ENCODE results near the gene HCFC1.

HCFC1 gene

DNA sequence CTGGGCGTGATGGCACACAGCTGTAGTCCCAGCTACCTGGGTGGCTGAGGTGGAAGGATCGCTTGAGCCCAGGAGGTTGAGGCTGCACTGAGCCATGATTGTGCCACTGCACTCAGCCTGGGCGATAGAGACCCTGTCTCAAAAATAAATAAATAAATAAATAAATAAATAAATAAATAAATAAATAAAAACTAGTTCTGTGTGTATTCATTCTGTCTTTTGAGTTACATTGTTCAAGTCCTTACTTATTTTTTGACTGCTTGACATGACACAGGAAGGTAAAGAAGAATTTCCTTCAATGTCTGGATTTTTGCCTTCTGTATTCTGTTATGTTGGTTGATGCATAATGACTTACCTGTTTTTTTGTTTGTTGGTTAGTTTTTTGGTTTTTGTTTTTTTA, 34.6 kb downstream of the HCFC1 start:
- DNase-seq = no peak

DNA sequence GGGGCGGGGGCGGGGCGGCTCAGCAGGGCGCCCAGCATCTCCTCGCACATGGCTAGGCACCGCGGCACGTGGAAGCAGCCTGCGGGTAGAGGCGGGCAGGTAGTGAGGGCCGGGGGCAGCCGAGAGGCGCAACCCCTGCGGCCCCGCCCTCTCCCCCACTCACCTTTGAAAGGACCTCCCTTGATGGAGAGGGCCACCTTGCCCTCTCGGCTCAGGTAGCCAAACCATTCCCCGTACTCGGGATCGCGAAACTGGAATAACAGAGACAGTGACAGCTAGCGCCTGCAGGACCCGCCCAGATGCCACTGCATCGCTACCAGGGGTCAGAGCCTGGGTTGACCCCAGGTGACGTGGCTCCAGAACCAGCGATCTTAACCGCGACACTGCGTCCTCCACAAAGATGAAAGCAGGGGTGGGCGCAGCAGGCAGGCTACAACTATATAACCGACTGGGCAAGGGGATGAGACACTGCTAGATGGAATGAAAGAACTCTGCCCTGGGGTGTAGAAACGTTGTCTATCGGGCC, 36.2 kb downstream of the HCFC1 start:
- DNase-seq = no peak

DNA sequence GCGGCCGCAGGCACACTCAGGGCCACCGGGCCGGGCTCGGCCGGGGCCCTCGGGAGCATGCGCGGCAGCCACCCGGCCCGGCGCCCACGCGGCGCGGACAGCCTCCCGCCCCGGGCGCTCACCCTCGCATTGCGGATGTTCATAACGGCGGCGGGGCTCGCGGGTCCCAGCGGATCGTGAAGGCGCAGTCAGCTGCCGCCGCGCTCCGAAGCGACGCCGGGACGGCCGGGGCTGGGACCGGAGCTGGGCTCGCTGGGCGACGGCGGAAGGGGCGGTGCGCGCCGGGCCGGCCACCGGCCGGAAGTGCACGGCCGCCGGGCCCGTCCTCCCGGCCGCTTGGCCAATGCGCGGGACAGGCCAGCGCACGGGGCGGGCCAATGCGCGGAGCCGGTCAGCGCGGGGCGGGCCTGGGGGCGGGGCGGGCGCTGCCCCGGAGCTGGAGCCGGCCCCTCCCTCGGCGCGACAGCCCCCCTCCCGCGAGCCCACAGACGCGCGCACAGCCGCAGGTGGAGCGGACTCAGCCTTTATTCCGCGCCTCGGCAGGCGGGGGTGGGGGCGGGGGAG, 36.8 kb downstream of the HCFC1 start, which contains the start of gene NAA10:
Gene NAA10 (minus strand): TSS at position 276 of the 564 bp plus-strand sequence. CDS start 133 bp downstream, at position 143.
- DNase-seq = no peak

DNA sequence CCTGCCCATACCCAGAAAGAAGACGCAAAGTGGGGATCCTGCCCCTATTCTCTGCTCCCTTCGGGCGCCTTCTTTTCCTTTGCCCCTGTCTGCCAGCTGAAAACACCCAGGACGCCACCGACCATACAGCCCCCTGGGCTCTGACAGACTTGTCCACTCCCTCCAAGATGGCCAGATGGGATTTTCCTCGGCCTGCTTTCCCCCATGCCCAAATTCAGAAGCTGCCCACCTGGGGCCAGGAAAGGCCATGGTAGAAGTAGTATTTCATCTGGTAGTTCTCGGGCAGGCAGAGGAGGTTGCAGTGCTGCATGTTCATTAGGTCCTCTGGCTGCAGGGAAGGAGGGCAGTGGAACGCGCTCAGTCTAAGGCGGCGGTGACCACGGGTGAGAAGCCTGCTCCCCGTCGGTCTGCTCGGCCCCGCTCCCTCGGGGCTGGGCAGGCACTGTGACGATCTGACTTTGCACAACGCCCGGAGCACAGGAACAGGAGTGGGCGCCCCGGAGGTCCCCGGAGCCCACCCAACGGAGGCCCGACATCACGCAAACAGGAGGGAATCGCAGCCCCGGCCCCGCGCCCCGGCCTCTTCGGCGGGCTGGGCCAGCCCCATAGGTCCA, 37.4 kb downstream of the HCFC1 start:
- DNase-seq = no peak

GRCh38 chrX:153933748-153934147, 37.9 kb downstream of the HCFC1 start:
- DNase-seq = no peak

GRCh38 chrX:153932220-153932915, 39.2 kb downstream of the HCFC1 start:
- no peak for DNase-seq

DNA sequence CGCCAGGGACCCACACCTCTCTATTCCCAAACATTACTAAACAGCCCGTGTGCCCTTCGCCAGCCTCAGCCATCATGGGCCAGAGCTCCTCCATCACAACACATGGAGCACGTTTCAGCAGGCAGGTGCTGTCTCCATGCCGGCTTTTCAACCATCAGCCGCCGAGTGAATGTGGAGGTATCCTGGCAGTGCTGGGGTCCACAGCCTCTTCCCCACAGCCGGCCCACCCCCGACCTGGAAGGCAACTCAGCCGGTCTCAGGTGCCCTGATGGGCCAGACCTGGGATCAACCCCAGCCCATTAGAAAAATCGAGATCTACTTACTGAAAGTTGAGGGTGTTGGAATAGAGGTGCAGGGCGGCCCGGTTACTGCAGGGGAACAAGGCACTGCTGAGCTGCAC, 39.9 kb downstream of the HCFC1 start:
- no peak for DNase-seq

- DNase-seq = no peak
These were observed 40.5 kb downstream of the HCFC1 start for GRCh38 chrX:153931151-153931550.

DNA sequence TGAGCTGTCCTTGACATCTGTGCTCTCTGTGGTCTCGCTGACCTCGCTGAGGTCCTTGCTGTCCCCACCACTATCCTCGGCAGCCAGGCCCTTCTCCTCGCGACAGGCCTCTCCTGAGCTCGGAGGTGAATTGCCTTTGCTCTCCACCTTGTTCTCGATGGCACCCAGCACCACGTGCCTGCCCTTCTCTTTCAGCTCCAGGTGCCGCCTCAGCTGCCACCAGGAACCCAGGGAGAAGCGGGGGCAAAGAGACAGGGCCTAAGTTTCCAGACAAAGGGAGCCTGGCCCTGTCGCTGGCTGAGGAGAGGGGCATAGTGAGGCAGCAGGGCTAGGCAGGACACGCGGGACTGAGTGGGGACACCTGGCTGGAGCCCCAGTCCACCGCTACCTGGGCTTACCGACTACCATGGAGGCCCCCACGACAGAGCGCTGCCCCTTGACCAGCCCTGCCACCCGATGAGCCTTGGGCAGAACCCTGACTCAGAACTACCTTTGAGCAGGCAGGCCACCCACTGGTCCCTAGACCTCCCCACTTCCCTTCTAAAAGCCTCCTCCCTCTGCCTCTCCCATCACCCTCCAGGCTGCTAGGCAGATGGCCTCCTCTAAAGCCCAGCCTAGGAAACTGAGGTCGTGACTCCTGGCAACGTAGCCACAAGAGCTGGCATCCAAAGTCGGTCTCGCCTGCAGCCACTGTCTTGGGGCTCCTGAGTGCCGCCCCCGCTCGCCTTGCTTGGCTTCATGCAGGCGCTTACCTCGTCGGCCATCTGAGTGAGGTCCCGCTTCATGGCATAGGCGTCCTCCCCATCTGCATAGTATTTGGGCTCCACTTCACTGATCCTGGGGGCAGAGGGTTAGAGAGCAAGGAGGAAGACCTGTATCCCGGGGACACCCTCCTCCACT, 41.4 kb downstream of the HCFC1 start:
- DNase-seq = no peak

DNA sequence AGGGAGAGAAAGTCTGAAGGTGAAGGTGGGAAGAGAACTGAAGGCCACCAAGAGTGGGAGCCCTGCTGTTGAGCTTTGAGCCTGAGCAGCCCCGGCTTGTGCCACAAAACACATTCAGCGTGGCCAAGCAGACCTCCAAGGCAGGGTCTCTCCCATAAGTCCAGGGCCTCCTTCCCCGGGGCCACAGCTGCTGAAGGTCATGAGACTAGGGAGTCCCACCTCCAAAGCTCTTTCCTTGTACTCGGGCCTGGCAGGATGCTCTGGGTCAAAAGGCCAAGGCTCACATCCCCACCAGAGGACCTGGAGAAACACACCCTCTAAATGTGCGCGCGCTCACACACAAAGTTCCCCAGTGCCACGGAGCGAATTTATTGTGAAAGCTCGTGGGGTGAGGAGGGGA, 42.0 kb downstream of the HCFC1 start:
- DNase-seq = no peak

GRCh38 chrX:153928846-153929245, 42.8 kb downstream of the HCFC1 start:
- no peak for DNase-seq

- DNase-seq = no peak
These were observed 43.5 kb downstream of the HCFC1 start for GRCh38 chrX:153927922-153928760.

DNA sequence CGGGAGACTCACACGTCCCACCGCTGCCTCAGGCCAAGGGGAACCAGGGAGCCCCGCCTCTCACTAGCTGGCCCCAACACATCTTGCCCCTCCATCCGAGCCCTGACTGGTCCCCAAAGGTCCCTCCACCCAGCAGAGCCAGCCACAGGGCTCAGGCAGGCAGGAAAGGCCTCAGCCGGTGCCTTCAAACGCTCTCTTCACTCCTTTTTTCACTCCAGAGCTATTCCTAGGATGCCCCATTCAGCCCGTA, 44.0 kb downstream of the HCFC1 start:
- DNase-seq = no peak

DNA sequence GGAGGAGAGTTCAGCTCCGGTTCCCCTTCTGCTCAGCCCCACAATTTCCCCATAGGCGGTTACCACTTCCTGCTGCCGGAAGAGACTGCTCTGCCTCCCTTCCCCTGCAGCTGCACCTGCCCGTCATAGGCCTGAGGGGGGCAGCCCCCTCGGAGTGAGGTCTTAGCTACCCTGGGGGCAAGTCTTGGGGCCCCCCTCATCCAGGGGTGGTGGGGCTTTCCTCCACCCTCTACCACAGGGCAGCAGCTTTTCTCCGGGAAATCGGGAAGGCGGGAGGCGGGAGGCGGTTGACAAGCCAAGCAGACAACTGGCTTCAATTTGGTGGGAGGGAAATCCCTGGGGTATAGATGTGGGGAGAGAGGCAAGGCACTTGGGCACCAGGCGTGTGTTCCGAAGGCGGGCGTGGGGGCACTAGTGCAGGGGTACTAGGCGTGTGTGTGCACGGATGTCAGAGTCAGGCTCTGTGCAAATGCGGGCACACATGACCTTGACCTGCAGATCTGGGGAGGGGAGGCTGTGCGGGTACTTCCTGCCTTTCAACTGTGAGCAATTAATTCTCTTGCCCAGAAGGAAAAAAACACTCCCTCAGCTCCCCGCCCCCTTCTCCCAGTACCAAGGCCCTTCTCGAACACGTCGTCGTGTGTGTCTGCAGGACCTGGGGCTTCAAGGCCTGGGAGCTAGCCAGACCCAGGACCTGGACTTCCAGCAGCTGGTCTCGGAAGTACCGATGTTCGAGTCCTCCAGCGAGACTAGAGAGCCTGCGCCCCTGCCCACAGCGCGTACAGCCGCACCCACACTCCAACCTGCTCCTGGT, 44.6 kb downstream of the HCFC1 start:
- no peak for DNase-seq

DNA sequence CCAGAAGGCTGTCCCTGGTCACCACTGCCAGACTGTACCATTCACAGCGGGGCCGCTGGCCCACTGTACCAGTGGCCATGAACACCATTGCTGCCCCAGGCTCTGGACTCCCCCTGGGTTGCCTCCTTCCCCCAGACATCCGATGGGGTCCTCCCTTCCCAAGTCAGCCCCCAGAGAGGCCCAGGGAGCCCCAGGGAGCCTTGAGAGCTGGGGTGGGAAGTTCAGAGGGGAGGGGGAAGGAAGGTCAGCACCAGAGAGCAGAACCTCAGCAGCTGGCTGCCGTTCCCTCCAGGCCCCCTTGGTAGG, 45.1 kb downstream of the HCFC1 start:
- DNase-seq = no peak

GRCh38 chrX:153925739-153926551, 45.7 kb downstream of the HCFC1 start, which contains the start of gene ARHGAP4:
Gene ARHGAP4 (minus strand): TSS chrX:153926264. CDS start chrX:153926202, 62 bp downstream.
- DNase-seq = no peak

DNA sequence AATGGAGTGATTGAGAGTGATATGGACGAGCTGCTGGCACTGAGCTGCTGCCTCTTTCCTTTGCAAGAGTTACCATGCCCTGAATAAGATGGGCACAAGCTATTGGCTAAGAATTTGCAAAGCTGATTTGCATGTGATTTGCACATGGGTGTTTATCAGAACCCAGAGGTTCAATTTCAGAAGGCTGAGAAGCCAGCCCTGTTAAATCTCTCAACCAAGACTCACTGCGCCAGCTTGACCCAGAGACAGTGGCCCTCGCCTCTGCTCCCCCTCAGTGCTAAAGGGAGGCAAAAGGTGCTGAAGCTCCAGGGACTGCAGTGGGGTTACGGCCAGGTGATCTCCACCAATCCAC, 46.3 kb downstream of the HCFC1 start:
- no peak for DNase-seq

DNA sequence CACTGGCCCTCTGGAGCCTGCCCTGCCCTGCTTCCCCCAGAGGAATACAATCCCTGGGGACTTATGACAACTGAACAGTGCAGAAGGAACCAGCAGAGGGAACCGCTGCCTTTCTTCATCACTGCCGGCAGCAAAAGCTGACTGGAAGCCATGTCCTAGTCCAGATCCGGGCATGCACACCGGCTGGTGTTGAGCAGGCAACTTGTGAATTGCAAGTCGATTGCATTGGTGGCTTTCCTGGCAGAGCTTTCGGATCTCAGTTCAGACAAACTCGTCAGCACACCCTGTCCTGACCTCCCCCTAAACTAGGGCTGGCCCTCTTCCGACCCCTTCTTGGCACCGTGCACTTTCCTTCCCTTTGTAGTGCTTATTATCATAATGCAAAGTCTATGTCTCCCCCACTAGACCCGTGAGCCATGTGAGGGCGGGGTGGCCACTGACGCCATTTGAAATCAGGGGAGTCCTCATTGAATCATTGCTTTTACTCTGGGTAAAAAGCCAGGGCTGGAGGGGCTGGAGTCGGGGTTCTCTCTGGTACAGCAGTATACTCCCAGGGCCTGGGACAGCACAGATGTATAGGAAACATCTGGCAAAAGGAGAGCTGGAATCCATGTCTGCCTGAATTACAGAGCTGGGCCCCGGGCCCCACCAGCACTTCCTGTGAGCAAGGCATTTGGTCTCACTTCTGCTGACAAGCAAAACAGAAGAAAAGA, 47.3 kb downstream of the HCFC1 start:
- no peak for DNase-seq

- no peak for DNase-seq
These were observed 48.4 kb downstream of the HCFC1 start for GRCh38 chrX:153922932-153923857.
